Activated CD8-positive, alpha-beta memory T cell treated with anti-CD3 and anti-CD28 coated beads for 48 hours (primary cell): ENCODE results near the gene PHF21A.

ENCODE experiments used
- DNase-seq, 3 experiments: peaks; one replicate each; pipeline ENCODE4 v3.0.0-alpha.2; 2020; ENCODE audit warnings: low read depth in 2 of 3, low spot score in 2 of 3

The PHF21A gene

DNA sequence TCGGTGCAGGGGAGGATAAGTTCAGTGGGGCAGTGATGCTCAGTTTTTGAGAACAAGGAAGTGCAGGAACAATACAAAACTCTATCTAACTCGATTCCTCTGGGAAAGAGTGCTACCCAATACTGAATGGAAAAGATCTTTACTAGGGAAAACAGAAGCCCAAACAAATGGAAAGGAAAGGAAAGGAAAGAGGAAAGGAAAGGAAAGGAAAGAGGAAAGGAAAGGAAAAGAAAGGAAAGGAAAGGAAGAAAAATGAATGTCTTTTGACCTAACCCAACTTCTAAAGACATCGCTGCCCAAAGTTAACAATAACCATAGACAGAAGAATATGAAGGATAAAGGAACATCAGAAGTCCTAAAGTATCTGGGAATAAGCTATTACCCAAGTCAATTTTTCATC is 41.6 kb downstream of the PHF21A start:
- DNase-seq, result no peak

DNA sequence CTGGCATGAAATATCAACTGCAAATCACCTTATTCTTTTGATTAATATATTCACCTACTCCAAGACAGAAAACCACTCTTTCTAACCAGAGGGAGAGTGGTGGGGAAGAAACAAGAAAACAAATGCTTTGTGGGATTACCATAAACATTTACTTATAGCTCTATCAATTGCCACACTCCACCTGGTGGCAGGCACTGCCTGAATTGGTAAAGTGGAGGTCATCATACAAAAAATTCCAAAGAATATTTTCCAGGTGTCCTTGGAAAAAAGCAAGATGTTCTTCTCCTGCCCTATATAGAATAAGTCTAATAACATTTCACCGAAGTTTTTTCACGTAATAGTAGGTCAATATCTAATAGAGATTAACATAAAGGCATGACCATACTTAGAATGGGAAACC is 45.3 kb downstream of the PHF21A start:
- no peak for DNase-seq

- no peak for DNase-seq
These were observed 46.1 kb downstream of the PHF21A start for GRCh38 chr11:46075168-46075567.

- no peak for DNase-seq
These were observed 47.6 kb downstream of the PHF21A start for GRCh38 chr11:46073632-46074031.

DNA sequence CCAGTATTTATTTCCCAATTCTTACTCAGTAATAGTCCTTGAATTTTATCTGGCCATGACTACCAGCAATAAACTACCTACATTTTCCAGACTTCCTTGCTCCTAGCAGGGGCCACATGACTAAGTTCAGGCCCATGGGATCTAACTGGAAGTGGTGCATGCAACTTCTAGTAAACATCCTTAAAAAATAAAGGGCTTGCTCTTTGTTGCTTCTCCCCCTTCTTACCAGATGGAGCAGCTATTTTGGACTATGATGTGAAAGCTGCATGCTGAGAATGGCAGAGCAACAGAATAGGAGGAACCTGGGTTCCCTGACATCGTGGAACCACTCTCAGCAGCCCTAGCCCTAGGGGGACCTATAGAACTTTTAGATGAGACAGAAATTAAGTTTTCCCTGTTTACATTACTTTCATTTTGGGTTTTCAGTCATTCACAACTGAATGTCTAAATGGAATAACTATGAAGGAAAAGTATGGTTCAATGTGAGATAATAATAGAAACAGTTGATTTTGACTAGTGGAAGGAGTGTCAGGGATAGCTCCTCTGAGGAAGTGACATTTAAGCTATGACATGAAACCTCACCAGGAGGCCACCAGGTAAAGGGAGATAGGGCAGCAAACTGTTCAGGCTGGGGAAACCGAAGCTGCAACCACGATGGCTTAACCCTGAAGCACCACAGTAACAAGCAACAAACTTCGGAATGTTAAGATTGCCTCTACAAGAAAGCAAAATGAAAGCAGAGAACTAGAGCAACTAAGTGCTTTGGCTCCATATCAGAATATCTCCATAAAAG is 48.9 kb downstream of the PHF21A start:
- no peak for DNase-seq

- DNase-seq, result no peak
These were observed 50.2 kb downstream of the PHF21A start for GRCh38 chr11:46071091-46071490.

DNA sequence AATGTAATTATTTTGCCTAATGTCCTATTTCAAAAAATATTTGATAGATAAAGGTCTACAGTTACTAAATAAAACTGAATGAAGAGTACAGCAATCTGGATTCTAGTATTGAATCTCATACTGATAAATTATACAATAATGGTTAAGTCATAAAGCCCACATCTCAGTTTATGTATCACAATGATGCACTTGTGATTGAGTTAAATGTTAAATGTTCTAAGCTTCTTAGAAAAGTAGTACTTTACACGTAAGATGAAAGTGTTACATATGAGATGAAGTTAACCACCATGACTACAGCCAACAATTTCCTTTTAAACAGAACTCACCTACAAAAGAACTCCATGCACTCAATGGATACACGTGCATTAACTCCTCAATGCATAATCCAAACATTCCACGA is 51.7 kb downstream of the PHF21A start:
- DNase-seq, result no peak

DNA sequence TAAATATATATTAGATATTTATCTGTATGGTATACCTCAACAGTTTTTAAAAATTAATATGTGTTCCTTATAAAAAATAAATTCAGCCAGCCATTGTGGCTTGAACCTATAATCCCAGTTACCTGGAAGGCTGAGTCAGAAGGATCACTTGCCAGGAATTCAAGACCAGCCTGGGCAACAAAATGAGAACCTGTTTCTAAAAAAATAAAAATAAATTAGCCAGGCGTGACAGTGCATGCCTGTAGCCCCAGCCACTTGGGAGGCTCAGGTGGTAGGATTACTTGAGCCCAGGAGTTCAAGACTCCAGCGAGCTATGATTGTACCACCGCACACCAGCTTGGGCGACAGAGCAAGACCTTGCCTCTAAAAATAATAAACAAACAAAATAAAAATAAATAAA is 54.9 kb downstream of the PHF21A start:
- DNase-seq, result no peak

DNA sequence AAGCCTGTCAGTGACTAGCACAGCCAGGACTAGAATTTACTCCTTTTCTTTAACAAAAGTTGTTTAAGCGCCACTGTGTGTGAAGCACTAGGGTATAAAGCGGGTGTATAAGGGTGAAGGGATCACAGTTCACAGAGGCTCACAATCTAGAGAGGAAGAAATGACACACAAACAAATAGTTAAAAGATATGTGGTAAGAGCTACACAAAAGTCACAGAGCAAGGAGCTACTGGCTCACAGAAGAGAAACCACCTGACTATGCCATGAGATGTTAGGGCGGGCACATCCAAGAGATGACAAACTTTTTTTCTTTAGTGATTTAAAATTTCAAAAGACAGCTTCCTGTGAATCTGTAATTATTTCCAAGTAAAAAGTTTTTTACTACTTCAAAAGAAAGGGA is 55.6 kb downstream of the PHF21A start:
- DNase-seq, result no peak

DNA sequence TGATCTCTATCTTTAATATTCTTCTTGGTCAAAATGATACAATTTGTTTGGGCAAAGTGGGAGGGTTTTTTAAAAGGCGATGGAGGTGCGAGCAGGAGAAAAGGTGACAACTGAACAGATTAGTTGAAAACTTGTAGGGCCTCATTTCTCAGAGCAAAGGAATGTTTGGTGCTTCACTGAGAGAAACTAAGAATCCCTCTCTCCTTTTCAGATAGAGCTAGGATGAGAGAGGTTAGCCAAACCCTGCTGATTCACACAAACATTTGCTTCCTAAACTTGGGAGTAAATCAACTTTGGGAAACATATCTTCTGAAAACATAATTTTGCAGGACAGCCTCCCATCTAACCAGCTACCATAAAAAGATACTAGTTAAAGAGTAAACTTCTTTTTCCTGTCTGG is 57.0 kb downstream of the PHF21A start:
- no peak for DNase-seq

- no peak for DNase-seq
These were observed 58.1 kb downstream of the PHF21A start for GRCh38 chr11:46063138-46063537.

GRCh38 chr11:46060013-46060412 is 61.2 kb downstream of the PHF21A start:
- DNase-seq, result no peak

GRCh38 chr11:46057489-46057888 is 63.8 kb downstream of the PHF21A start:
- no peak for DNase-seq

DNA sequence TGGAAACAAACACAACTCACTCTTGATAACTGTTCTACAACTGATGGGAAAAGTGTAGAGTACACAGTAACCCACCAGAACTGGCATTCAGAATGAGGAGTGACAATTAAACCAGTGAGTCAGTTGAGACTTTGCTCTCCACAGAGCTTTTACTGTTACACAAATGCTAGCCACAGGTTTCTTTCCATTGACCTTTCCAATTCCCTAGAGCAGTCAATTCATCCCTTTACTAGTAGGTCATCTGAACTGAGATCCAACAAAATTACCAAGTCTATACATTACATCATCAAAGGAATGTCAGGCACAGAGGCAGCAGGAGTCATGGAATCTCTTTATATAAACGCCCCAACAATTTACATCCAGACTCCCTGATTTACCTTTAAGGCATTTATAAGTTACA is 65.9 kb downstream of the PHF21A start:
- DNase-seq, result no peak

- DNase-seq, result no peak
These were observed 70.2 kb downstream of the PHF21A start for GRCh38 chr11:46051102-46051501.

DNA sequence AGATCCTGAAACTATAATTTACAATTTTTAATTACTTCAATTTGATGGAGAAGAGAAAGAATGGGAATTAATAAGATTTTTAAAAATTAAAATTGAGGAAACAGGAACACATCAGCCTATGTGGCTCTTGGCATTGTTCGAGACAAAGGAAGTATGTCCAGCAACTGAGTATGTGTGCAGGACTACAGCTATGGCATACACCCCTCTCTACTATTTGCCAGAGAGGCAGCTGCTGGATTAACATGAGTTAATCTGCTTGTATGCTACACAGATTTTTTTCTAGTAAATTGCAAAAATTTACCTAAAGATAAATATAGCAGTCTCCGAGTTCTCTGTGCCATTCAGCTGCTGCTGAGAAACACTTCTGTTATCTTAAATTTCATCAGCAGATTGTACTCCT is 70.6 kb downstream of the PHF21A start:
- no peak for DNase-seq

DNA sequence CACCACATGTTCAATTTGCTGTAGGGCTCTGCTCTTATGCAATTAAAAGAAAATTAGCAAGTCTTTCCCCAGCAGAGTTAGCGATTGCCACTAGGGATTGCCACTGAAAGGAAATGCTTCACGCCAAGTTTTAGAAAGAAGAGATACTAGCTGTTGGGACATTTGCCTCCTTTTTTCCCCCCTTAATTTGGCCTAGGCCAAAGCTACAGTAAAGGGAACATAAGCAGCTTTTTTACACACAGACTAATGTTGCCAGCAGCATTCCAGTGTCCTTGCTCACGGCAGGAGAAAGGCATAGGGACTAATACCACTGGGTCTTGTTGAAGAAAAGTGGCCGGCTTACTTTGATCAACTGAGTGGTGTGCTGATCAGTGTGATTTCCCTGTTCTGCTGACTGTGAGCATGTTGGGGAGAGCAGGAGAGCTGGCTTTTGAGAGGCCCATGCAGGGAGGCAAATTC is 71.2 kb downstream of the PHF21A start:
- DNase-seq, result no peak

GRCh38 chr11:46049325-46049897 is 71.8 kb downstream of the PHF21A start:
- no peak for DNase-seq

GRCh38 chr11:46048198-46048597 is 73.1 kb downstream of the PHF21A start:
- DNase-seq, result no peak

DNA sequence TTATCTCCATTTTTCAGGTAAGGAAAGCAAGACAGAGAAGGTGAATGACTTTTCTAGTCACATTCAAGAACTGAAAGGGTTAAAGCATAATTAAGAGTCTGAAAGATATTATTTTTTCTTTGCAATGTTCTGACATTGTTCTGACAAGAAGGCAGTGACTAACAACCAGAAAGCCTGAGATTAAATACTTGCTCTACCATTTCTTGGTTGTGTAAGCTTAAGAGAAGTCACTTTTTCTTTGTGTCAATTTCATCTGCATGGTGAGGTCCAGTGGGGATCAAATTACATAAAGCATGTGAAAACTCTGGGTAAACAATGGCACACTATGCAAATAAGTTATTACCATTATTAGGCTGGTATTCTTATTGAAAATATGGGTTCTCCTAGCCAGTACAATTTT is 73.7 kb downstream of the PHF21A start:
- DNase-seq, result no peak

DNA sequence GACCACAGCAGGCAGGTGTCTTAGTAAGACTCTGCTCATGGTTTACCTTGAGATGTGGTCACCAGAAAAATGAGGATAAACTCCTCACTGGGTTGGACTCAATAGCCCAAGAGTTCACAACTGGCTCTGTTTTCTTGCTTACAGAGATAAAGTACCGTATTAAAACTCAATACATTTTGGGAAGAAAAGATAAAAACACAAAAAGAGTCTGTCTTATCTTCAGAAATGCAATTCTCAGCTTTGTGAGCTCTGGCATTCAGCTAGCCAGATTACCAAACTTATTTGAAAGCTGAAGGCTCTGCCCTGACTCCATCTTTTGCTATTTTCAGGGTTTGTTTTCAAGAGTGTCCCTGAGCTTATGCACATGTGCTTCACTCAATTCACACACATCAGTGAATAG is 75.4 kb downstream of the PHF21A start:
- no peak for DNase-seq

DNA sequence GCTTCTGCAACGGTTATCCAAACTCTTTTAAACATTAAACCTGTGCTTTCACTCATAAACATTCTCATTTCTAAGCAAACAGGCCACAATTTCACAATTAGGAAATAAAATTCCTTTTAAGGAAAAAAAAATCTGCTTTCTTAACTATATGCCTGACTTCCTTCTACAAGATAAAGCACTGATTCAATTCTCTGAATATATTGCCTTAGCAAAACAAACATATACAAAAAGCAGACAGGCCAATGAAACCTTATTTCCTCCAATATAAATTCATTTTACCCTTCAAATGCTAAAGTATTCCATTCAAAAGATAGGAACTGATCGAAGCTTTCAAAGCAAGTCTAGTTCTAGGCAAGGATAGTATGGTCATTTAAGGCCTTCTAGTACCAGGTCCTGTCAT is 76.7 kb downstream of the PHF21A start:
- DNase-seq, result no peak

GRCh38 chr11:46039990-46040389 is 81.3 kb downstream of the PHF21A start:
- no peak for DNase-seq
